ENCODE results near the gene SLC43A2.

- TF ChIP-seq ZNF274 (IDR thresholded peaks at IDR 0.05; ENCODE audit: low read depth, low read length) (no peak), YY1 (IDR thresholded peaks at IDR 0.05; ENCODE audit: insufficient read depth, insufficient read length) (no peak), SUZ12 (IDR thresholded peaks at IDR 0.05; ENCODE audit: extremely low read depth, insufficient read depth, insufficient read length) (no peak)
These were observed 22.9 kb upstream of the SLC43A2 start for GRCh38 chr17:1651559-1651844.
